Left lung (tissue), 10 donors: ENCODE results near the gene CSF2. TPM values are rescaled to one million over a fixed set of nuclear protein-coding genes. Genes with fewer than 3 reads are reported as not detected.
A peak's percentile ranks its signal among the peaks of the same experiment; 100 is the strongest.

Experiments used
- ATAC-seq: fragments of 200-7000 bp; cut with Tn5 transposase; one replicate; pipeline ENCODE4 v1.9.1; 2020; ENCODE audit warnings: moderate library complexity
- DNase-seq, 4 donors: peaks; one replicate each; pipeline ENCODE4 v3.0.0-alpha.2; 2013 to 2020
- H3K27ac ChIP-seq, 2 donors: fragments of 200-600 bp; sonication (generic) in 1 of 2; one replicate each; pipeline versions ENCODE4 v1.5.0 to v1.8.0; 2020 to 2021
- H3K27me3 ChIP-seq, 2 donors: fragments of 200-600 bp; sonication (generic) in 1 of 2; one replicate each; pipeline versions ENCODE4 v1.5.0 to v1.8.0; 2020 to 2021
- H3K36me3 ChIP-seq, 2 donors: fragments of 200-600 bp; sonication (generic) in 1 of 2; one replicate each; pipeline versions ENCODE4 v1.5.0 to v1.8.0; 2020 to 2021
- H3K4me1 ChIP-seq, 2 donors: fragments of 200-600 bp; one replicate each; pipeline ENCODE4 v1.8.0; 2021
- H3K4me3 ChIP-seq, 2 donors: fragments of 200-600 bp; sonication (generic) in 1 of 2; one replicate each; pipeline versions ENCODE4 v1.5.0 to v1.8.0; 2020 to 2021; ENCODE audit warnings: mild to moderate bottlenecking in 1 of 2
- H3K9me3 ChIP-seq, 2 donors: fragments of 200-600 bp; sonication (generic) in 1 of 2; one replicate each; pipeline versions ENCODE4 v1.5.0 to v1.8.0; 2020 to 2021
- intact Hi-C, 2 donors: fragments of 100-400 bp; cut with DNase I; formaldehyde crosslinking; loops; one replicate each; pipeline versions ENCODE4 v1.11.2 to v1.14.2; 2022
- polyA plus RNA-seq, 6 donors: library from polyadenylated mRNA; unstranded; fragments of 120-200 nt; gene quantifications; one replicate each; pipeline ENCODE4 v1.2.1, GENCODE V29; 2013; ENCODE audit not compliant: insufficient read length in 6 of 6
- total RNA-seq, 2 donors: library from RNA; stranded (reverse); fragmentation: NEBNext Ultra II Directional; extraction: Animal tissue kit (Norgen Biotek cat#: 25700); gene quantifications; one replicate each; pipeline ENCODE4 v1.2.1, GENCODE V29; 2021
- TF ChIP-seq, protein P1 (sequence below), 2 donors: fragments of 200-600 bp; sonication (generic) in 1 of 2; IDR thresholded peaks; one replicate each; pipeline versions ENCODE4 v1.5.0 to v1.8.0; 2021; ENCODE audit warnings: antibody characterized with exemption in 2 of 2
- donor health status: DM: no; HTN: yes; CAD: no.
- donor health status: DM: no; HTN: no; CAD: no.

The CSF2 gene
- total and polyA plus RNA-seq, 8 donors = 0.18 to 5.1 (median 0.44) TPM; not detected in 3

DNA sequence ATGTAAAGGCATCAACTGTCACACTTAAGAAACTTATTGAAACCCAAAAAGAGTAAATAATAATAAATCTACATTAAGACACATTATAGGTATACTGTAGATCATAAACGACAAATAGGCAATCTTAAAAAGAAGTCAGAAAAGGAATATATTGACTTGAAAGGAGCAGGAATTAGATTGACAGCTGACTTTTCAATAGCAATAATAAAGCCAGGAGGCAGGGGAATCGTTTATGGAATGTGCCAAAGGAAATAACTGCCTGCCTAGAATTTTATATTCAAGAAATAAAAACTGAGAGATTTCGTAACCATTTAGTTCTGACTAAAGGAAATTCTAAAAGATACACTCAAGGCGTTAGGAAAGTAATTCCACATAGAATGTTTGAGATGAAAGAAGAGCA lies 40.5 kb upstream of the CSF2 start:
- DNase-seq = no peak
- Histone ChIP-seq H3K27ac (no peak overlapping the region), H3K4me1 (no peaks in the 10 kb centered on the region), H3K9me3 (peaks cover 0 to 11% of the 10 kb centered on the region in 2 donors), H3K36me3 (no peaks in the 10 kb centered on the region), H3K4me3 (no peak overlapping the region), H3K27me3 (no peaks in the 10 kb centered on the region)
- intact Hi-C loops = no loop called here
- ATAC-seq = no peak
- TF ChIP-seq, protein P1, sequence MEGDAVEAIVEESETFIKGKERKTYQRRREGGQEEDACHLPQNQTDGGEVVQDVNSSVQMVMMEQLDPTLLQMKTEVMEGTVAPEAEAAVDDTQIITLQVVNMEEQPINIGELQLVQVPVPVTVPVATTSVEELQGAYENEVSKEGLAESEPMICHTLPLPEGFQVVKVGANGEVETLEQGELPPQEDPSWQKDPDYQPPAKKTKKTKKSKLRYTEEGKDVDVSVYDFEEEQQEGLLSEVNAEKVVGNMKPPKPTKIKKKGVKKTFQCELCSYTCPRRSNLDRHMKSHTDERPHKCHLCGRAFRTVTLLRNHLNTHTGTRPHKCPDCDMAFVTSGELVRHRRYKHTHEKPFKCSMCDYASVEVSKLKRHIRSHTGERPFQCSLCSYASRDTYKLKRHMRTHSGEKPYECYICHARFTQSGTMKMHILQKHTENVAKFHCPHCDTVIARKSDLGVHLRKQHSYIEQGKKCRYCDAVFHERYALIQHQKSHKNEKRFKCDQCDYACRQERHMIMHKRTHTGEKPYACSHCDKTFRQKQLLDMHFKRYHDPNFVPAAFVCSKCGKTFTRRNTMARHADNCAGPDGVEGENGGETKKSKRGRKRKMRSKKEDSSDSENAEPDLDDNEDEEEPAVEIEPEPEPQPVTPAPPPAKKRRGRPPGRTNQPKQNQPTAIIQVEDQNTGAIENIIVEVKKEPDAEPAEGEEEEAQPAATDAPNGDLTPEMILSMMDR (IDR thresholded peaks at IDR 0.05) = no peak

DNA sequence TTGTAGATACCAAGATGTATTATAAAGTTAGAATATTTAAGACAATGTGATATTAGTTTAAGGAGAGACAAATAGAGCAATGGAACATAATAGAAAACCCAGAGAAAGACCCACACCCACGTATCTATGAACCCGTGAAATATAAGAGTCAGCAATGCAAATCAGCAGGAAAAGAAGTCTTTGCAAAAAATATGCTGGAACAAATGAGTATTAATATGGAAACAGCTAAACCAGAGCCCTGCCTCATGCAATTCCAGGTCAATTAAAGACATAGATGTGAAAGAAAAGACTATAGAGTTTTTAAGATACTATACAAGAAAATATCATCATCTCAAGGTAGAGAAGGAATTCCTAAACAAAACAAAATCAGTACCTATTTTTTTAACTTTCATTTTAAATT lies 36.2 kb upstream of the CSF2 start:
- Histone ChIP-seq H3K4me3 (no peak overlapping the region), H3K9me3 (peaks cover 0 to 11% of the 10 kb centered on the region in 2 donors), H3K36me3 (no peaks in the 10 kb centered on the region), H3K4me1 (no peaks in the 10 kb centered on the region), H3K27ac (no peak overlapping the region), H3K27me3 (no peaks in the 10 kb centered on the region)
- ATAC-seq (no peak), DNase-seq (no peak)
- intact Hi-C loops = no loop called here
- TF ChIP-seq, protein P1 (IDR thresholded peaks at IDR 0.05) = no peak

DNA sequence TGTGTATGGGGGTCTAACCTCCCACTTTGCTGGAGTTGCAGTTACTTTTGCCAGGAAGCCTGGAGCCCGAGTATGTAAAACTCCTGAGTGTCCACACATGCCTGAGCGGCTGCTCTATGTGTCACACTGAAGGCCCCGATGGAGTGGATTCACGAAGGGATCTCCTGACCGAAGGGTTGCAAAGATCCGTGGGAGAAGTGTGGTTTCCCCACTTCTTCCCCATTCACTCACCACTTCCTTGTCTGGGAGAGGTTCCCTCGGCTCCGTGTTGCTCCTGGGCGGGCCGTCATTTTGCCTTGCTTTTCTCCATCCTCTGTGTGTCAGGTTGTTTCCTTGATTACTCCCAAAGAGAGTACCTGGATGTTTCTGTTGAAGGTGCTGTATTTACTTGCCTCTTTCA lies 29.4 kb upstream of the CSF2 start:
- no peak overlapping the region for H3K27ac ChIP-seq
- TF ChIP-seq, protein P1 (IDR thresholded peaks at IDR 0.05) = no peak
- peak in 1 of 4 donors; percentile 46 for DNase-seq
- ATAC-seq = peak; percentile 70
- intact Hi-C loops = no loop called here
- no peaks in the 10 kb centered on the region for H3K9me3 ChIP-seq
- H3K27me3 ChIP-seq = peaks cover 0 to 14% of the 10 kb centered on the region in 2 donors
- H3K4me1 ChIP-seq = no peaks in the 10 kb centered on the region
- H3K4me3 ChIP-seq = no peak overlapping the region
- no peaks in the 10 kb centered on the region for H3K36me3 ChIP-seq

DNA sequence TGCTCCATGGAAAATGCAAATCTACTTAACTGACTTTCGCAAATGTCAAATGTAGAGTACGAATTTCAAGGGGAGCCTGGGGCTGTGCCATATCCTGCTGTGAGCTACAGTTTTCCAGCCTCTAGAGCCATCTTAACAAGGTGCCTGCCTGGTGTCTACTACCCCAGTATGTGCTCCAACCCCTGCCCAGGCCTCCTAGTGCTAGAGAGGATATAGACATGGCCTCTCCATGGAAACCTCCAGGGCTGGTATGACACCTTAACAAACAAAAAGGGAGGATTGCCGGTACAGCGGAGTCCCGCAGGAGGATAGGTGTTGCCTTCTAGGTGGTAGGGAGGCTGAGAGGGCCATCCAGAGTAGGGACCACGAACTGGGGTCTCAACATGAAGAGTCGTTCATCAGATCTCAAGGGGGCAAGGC lies 26.7 kb upstream of the CSF2 start:
- TF ChIP-seq, protein P1 (IDR thresholded peaks at IDR 0.05) = no peak
- Histone ChIP-seq H3K4me1 (no peaks in the 10 kb centered on the region), H3K27me3 (peaks cover 0 to 19% of the 10 kb centered on the region in 2 donors), H3K9me3 (no peaks in the 10 kb centered on the region), H3K4me3 (no peak overlapping the region), H3K36me3 (no peaks in the 10 kb centered on the region), H3K27ac (no peak overlapping the region)
- peak; percentile 34 for ATAC-seq
- peak in 1 of 4 donors; percentile 29 for DNase-seq
- intact Hi-C loops = no loop called here

DNA sequence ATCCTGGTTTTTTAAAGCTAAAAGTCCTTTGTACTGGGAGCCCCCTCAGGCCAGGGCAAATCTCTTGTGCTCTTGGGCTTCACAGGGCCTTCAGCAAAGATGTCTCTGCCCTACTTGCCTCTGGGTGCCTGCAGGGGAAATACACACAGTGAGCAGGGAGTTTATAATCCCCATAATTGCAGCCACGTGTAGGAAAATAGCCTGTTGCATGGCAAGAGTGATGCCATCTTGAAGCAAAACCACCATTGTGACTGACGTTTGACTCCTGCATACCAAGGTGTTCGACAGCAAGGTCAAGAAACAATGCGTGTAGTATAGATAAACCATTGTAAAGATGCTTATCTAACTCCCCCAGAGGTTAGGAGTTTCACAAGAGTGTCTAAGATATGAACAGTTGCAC lies 24.5 kb upstream of the CSF2 start:
- H3K27me3 ChIP-seq = peaks cover 0 to 5% of the 10 kb centered on the region in 2 donors
- DNase-seq = no peak
- no peaks in the 10 kb centered on the region for H3K9me3 ChIP-seq
- no peaks in the 10 kb centered on the region for H3K36me3 ChIP-seq
- H3K27ac ChIP-seq = no peak overlapping the region
- H3K4me3 ChIP-seq = no peak overlapping the region
- TF ChIP-seq, protein P1 (IDR thresholded peaks at IDR 0.05) = no peak
- no peak for ATAC-seq
- no peaks in the 10 kb centered on the region for H3K4me1 ChIP-seq
- intact Hi-C loops = no loop called here
